HG03460 (cell line): ENCODE measurements around the gene SPRR2B.
"Not testable (repeated sequence)": the region's sequence is repeated elsewhere in the genome, so short reads cannot be mapped to it uniquely, and the experiment has no call there.

Experiments used
- ATAC-seq: cut with Tn5 transposase; IDR thresholded peaks from one replicate; pipeline ENCODE4 v1.9.1; 2021; ENCODE audit not compliant: unreplicated experiment

Gene SPRR2B

GRCh38 chr1:153071511-153071910 is at the start of gene SPRR2B:
Gene SPRR2B (minus strand): TSS chr1:153071611. CDS start chr1:153070839, 772 bp downstream.
- ATAC-seq, result no peak

- ATAC-seq, result no peak
Observed at GRCh38 chr1:153120945-153121344, 49.5 kb upstream of the SPRR2B start.

DNA sequence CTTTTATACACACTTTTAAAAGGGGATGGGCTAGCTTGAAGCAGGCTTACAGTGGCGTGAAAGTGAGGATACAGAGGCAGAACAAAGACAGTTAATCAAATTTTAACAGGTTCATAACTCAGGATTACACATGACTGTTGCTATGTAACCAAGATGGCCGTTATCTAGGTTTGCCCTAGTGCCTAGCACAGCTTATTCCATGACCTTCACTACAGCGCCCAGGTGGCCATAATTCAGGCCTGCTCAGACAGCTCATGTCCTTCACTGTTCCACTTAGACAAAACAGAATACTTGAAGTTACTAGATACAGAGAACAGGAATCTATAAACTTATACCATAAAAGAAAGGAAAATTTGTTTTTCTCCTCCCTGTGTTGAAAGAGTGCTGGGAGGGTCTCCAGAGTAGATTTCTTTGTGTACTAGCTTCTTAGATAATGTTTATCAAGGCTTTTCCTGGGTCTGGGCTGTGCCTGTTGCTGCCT is 48.1 kb upstream of the SPRR2B start:
- no peak for ATAC-seq

GRCh38 chr1:153115264-153115663 is 43.9 kb upstream of the SPRR2B start:
- ATAC-seq, result not testable (repeated sequence)

- no peak for ATAC-seq
Observed at GRCh38 chr1:153113416-153113815, 42.0 kb upstream of the SPRR2B start, which contains the start of gene SPRR2F. Gene SPRR2F (minus strand): TSS chr1:153113516. CDS start chr1:153112733, 783 bp downstream.

DNA sequence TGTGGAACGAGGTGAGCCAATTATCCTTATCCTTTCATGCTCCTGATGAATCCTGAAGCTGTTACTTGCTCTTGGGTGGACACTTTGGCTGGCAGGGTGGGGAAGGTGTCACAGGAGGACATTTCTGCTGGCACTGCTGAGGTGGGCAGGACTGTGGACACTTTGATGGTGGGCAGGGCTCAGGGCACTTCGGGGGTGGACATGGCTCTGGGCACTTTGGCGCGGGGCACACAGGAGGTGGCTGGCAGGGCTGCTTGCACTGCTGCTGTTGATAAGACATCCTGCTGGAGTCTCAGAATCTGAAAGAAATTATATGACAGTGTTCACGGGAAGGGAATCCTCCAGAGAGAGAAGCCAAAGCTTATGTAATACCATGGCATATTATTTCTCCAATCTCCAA is 41.0 kb upstream of the SPRR2B start:
- not testable (repeated sequence) for ATAC-seq

DNA sequence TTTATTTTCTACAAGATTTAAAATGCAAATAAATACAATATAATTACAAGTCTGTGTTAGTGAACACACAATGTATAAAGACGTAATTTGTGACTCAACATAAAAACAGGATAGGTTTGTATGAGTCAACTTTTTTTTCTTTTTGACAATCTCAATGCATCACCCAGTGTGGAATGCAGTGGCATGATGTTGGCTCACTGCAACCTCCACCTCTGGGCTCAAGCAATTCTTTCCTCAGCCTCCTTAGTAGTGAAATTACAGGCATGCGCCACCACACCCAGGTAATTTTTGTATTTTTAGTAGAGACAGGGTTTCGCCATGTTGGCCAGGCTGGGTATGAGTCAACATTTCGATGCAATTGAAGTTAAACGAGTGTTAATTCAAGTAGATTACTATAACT is 28.8 kb upstream of the SPRR2B start:
- ATAC-seq, result no peak

GRCh38 chr1:153099461-153100045 is 28.1 kb upstream of the SPRR2B start:
- ATAC-seq, result no peak

DNA sequence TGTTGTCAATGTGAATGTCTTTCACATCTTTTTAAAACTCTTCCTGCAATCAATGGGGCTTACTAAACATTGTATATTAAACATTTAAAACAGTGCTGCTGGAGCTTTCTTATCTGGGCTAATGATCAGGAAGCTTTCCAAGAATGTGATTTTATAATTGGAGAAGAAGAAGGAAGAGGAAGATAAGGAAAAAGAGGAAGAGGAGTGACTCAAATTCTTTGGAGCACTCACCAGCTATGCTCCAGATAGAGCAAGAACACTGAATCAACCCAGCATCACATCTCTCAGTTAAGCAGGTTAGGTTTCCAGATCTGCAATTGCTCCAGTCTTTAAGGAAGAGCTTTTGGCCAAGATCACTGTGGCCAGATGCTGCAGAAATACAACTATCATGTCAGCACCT is 24.4 kb upstream of the SPRR2B start:
- ATAC-seq, result no peak

GRCh38 chr1:153094426-153094825 is 23.0 kb upstream of the SPRR2B start, which contains the start of gene SPRR2E:
Gene SPRR2E (minus strand): TSS chr1:153094526. CDS start chr1:153093751, 775 bp downstream.
- no peak for ATAC-seq

GRCh38 chr1:153087652-153088051 is 16.2 kb upstream of the SPRR2B start:
- no peak for ATAC-seq

- ATAC-seq, result no peak
Observed at GRCh38 chr1:153081736-153082135, 10.3 kb upstream of the SPRR2B start.

DNA sequence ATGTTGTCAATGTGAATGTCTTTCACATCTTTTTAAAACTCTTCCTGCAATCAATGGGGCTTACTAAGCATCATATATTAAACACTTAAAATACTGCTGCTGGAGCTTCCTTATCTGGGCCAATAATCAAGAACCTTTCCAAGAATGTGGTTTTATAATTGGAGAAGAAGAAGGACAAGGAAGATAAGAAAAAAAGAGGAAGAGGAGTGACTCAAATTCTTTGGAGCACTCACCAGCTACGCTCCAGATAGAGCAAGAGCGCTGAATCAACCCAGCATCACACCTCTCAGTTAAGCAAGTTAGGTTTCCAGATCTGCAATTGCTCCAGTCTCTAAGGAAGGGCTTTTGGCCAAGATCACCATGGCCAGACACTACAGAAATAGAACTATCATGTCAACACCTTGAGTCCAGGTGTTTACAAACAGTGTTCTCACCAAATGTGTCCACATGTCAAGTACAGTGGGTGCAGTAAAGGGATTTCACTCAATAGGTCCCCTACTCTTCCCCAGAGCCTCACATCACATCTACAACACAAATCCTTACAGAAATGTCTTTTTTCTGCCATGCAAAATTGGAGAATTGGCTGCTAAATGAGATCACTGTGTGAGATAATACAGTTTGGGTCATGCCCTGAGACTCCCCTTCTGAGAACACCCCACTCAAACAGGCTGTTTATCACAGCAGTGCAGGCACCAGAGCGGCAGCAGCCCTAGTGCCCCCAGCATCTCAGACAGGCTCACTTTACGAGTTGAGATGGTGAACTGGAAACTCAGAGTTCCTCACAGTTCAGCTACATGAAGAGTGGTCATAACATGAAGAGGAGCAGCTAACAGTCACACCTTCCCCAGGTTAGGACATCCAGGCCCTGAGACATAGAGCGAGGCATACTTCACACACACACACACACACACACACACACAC is 1.7 kb upstream of the SPRR2B start:
- ATAC-seq, result no peak

GRCh38 chr1:153070243-153070642 is 1.2 kb downstream of the SPRR2B start:
- ATAC-seq, result no peak

DNA sequence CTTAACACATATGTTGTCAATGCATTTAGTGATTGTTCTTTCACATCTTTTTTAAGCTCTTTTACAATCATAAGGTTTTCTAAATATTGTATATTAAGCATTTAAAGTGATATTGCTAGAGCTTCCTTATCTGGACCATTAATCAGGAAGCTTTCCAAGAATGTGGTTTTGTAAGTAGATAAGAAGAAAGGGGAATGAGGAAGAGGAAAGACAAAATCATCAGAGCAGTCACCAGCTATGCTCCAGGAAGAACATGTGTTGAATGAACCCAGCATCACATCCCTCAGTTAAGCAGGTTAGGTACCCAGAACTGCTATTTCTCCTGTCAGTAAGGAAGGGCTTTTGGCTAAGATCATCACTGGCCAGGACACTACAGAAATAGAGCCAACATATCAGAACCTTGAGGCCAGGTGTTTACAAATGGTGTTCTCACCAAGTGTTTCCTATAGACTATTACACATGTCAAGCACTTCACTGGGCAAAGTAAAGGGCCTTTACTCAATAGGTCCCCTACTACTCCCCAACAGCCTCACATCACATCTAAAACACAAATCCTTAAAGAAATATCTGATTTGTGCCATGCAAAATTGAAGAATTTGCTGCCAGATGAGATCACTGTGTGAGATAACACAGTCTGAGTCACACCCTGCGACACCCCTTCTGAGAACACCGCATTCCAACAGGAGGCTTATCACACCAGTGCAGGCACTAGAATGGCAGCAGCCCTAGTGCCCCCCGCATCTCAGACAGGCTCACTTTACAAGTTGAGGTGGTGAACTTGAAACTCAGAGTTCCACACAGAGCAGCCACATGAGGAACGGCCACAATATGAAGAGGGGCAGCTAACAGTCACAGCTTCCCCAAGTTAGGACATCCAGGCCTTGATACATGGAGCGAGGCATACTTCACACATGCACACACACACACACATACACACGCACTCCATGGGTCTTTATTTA is 12.3 kb downstream of the SPRR2B start:
- ATAC-seq, result no peak

DNA sequence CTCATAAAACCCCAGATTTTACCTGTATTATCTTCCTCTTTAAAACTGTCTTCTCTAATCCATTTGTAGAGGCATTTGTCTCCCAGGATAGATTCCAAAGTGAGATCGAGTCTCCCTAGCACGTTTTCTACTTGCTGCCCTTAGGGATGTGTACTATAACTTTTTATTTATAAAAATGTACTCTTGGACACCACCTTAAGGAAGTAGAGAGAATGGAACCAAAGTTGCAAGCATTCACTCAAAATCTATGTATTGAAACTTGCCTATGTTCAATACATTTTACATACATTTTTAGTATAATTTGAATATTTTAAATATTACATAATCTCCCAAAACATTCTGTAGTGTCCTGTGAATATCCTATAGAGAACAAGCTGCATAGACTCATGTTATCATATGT is 13.3 kb downstream of the SPRR2B start:
- no peak for ATAC-seq

- no peak for ATAC-seq
Observed at GRCh38 chr1:153057375-153057774, 14.0 kb downstream of the SPRR2B start, which contains the start of gene SPRR2A. Gene SPRR2A (minus strand): TSS chr1:153057512. CDS start chr1:153056735, 777 bp downstream.

- ATAC-seq, result not testable (repeated sequence)
Observed at GRCh38 chr1:153056111-153056510, 15.3 kb downstream of the SPRR2B start.

GRCh38 chr1:153049211-153049610 is 22.2 kb downstream of the SPRR2B start:
- no peak for ATAC-seq

DNA sequence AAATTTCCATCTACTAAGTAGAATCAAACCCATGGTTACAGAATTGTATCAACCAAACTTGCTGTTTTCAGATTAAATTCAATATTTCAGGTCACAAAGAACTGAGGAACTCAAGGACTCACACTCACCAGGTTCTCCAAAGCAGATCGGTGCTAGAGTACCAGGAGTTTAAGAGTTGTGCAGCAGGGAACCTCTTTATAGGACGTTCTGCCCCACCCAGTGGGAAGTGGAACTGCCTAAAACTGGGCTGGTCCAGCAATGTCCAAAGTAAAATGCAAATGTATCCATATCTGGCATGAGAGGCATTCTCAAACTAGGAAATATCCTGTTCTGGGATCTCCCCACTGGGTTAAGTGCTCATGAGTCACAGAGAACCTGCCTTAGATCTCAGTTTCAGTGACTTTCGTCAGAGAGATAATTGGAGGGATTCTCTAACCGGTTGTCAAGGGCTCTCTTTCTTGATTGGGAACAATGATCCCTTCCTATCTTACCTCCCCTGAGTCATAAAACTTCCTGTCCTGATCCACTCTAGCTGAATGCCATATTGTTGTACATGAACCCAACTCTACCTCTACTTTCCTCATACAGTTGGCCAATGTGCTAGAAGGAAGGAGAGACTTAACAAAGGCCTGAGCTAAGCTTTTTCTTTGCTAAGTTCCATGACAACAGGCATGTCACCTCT is 30.3 kb downstream of the SPRR2B start, which contains the start of gene SPRR2D:
SPRR2D (minus strand) TSS at position 171 of the 682 bp plus-strand sequence. CDS start 774 bp downstream, outside the sequence.
- no peak for ATAC-seq
